MCF 10A (cell line): ENCODE measurements around the gene DCDC2. TPM values are rescaled to one million over a fixed set of nuclear protein-coding genes. Genes with fewer than 3 reads are reported as not detected.

Source experiments
- BruUV-seq: library from RNA; stranded (reverse); fragments of 400-500 nt; replicated peaks from 2 replicates; lab custom pipeline; 2021; lab: Mats Ljungman, UMichigan
- CTCF ChIA-PET: fragments of 300-600 bp; sonication (Branson Sonifier 250); formaldehyde crosslinking; extraction: SDS; loops from one replicate; lab custom pipeline; 2021; ENCODE audit warnings: antibody characterized with exemption, inconsistent platforms; lab: Yijun Ruan, JAX
- POLR2A ChIA-PET: fragments of 300-600, 350-650 bp; sonication (Branson Sonifier 250); formaldehyde crosslinking; extraction: SDS; loops from one replicate; lab custom pipeline; 2020; ENCODE audit warnings: antibody characterized with exemption, inconsistent platforms; lab: Yijun Ruan, JAX
- DNase-seq: peaks from one replicate; pipeline ENCODE4 v3.0.0-alpha.2; 2018; ENCODE audit not compliant: unreplicated experiment
- H3K27ac Mint-ChIP-seq: one replicate; pipeline ENCODE4 v1.8.0; 2022; ENCODE audit warnings: mild to moderate bottlenecking, low read depth, mixed read lengths; ENCODE audit not compliant: unreplicated experiment
- H3K27me3 Mint-ChIP-seq: one replicate; pipeline ENCODE4 v1.8.0; 2022; ENCODE audit warnings: mixed read lengths; ENCODE audit not compliant: insufficient read depth, unreplicated experiment
- H3K36me3 Mint-ChIP-seq: one replicate; pipeline ENCODE4 v1.8.0; 2022; ENCODE audit warnings: mild to moderate bottlenecking, moderate library complexity, mixed read lengths; ENCODE audit not compliant: insufficient read depth, unreplicated experiment
- H3K4me1 Mint-ChIP-seq: one replicate; pipeline ENCODE4 v1.8.0; 2022; ENCODE audit warnings: mixed read lengths; ENCODE audit not compliant: insufficient read depth, unreplicated experiment
- H3K4me3 Mint-ChIP-seq: one replicate; pipeline ENCODE4 v1.8.0; 2022; ENCODE audit warnings: mild to moderate bottlenecking, moderate library complexity, mixed read lengths; ENCODE audit not compliant: unreplicated experiment
- H3K9me3 Mint-ChIP-seq: one replicate; pipeline ENCODE4 v1.8.0; 2022; ENCODE audit warnings: mixed read lengths; ENCODE audit not compliant: unreplicated experiment
- intact Hi-C: fragments of 100-400 bp; cut with micrococcal nuclease; formaldehyde crosslinking; loops from 2 replicates; pipeline ENCODE4 v1.14.1; 2022
- total RNA-seq: library from RNA; stranded (reverse); gene quantifications from 2 replicates; pipeline ENCODE4 v1.2.3, GENCODE V29; 2022
- TF ChIP-seq, protein P1 (sequence below): fragments of 200-600 bp; IDR thresholded peaks from one replicate; pipeline ENCODE4 v1.8.0; 2022; ENCODE audit warnings: antibody characterized with exemption, mild to moderate bottlenecking; ENCODE audit not compliant: unreplicated experiment

DCDC2 gene
- total RNA-seq, 1 experiment from 2014 or later = not detected

DNA sequence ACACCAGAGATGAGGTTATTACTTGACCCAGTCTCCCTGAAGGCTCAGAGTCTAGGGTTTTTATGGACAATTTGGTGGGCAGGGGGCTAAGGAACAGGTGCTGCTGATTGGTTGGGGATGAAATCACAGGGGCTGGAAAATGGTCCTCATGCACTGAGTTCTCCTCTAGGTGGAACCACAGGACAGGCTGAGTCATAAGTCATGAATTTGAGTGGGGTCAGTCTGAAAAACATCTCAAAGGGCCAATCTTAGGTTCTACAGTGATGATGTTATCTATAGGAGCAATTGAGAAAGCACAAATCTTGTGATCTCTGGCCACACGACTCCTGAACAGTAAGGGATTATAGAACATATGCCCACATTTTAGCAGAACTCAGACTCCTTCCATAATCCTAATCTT, 39.0 kb upstream of the DCDC2 start:
- CTCF ChIA-PET = interaction anchor here (0.6 to 1.5 kb wide), 4 partner anchors 8 to 136 kb away, joined by 3 to 5 read pairs (median 3); no protein-coding TSS in a partner anchor
- no peak overlapping the region for H3K27ac Mint-ChIP-seq
- POLR2A ChIA-PET = interaction anchor here (0.6 kb wide), 1 partner anchor 169 kb away, joined by 5 read pairs; no protein-coding TSS in a partner anchor
- intact Hi-C loops = no loop called here
- H3K4me1 Mint-ChIP-seq = peaks cover 11% of the 10 kb centered on the region
- TF ChIP-seq, protein P1, sequence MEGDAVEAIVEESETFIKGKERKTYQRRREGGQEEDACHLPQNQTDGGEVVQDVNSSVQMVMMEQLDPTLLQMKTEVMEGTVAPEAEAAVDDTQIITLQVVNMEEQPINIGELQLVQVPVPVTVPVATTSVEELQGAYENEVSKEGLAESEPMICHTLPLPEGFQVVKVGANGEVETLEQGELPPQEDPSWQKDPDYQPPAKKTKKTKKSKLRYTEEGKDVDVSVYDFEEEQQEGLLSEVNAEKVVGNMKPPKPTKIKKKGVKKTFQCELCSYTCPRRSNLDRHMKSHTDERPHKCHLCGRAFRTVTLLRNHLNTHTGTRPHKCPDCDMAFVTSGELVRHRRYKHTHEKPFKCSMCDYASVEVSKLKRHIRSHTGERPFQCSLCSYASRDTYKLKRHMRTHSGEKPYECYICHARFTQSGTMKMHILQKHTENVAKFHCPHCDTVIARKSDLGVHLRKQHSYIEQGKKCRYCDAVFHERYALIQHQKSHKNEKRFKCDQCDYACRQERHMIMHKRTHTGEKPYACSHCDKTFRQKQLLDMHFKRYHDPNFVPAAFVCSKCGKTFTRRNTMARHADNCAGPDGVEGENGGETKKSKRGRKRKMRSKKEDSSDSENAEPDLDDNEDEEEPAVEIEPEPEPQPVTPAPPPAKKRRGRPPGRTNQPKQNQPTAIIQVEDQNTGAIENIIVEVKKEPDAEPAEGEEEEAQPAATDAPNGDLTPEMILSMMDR = no peak
- H3K9me3 Mint-ChIP-seq = no peaks in the 10 kb centered on the region
- no peaks in the 10 kb centered on the region for H3K36me3 Mint-ChIP-seq
- no TSS peak for BruUV-seq
- no peak overlapping the region for H3K4me3 Mint-ChIP-seq
- DNase-seq = no peak
- H3K27me3 Mint-ChIP-seq = no peaks in the 10 kb centered on the region

DNA sequence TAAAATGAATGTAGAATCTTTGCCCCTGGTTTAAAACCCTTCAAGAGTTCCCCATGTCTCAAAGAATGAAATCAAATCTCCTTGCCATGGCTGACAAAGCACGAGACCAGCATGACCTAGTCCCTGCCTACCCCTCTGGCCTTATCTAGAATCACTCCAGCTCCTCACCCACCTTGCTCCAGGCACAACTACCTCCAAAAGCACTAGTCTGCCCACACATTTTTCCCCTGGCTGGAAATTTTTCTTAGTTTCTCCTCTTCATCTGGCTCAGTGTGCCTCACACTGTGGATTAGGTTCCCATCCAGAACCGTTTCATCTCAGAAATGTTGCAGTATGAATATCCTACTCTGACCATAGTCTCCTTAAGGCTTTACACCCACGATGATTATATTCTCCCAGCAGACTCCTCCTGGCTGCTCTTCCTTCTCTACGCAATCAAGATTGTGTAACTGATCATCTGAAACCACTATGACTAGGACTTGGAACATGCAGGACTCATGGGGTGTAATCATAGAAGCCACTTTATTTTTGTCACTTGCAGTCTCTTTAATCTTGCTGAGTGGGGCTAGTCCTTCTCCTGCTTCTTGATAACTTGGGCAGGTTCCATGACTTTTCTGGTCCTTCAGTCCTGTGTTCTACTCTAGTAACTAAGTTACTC, 37.0 kb upstream of the DCDC2 start:
- Mint-ChIP-seq H3K4me3 (no peak overlapping the region), H3K27me3 (no peaks in the 10 kb centered on the region), H3K9me3 (no peaks in the 10 kb centered on the region), H3K4me1 (peaks cover 11% of the 10 kb centered on the region), H3K36me3 (no peaks in the 10 kb centered on the region), H3K27ac (peak overlapping the region; percentile 16)
- BruUV-seq = no TSS peak
- DNase-seq = peak; percentile 89
- ChIA-PET POLR2A (interaction anchor here (0.7 to 1.5 kb wide), 3 partner anchors 10 to 619 kb away, joined by 3 to 4 read pairs (median 3); no protein-coding TSS in a partner anchor), CTCF (interaction anchor here (1.0 to 1.5 kb wide), 2 partner anchors 111 to 114 kb away, joined by 3 to 4 read pairs; no protein-coding TSS in a partner anchor)
- intact Hi-C loops = no loop called here
- TF ChIP-seq, protein P1 = no peak

DNA sequence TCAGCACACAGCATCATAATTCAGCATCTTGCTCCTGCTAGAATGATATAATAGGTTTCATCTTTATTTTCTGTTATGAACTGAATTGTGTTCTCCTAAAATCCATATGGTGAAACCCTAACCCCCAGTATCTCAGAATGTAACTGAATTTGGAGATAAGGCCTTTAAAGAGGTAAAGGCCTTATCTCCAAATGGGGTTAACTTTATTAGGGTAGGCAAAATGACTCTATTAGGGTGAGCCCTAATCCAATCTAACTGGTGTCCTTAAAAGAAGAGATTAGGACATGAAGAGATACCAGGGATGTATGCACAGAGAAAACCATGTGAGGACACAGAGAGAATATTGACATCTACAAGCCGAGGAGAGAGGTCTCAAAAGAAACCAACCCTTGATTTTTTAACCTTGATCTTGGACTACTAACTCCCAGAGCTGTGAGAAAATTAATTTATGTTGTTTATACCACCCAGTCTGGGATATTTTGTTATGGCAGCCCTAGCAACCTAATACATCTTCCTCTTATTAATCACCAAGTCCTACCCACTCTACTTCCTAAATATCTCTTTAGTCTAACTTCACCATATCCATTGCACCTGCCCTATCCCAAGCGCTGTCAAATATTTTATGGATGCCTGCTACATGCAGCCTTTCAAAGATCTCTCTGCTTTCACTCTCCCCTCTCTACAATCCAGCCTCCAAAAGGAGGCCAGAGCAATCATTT, 36.4 kb upstream of the DCDC2 start:
- Mint-ChIP-seq H3K27me3 (no peaks in the 10 kb centered on the region), H3K4me3 (no peak overlapping the region), H3K9me3 (no peaks in the 10 kb centered on the region), H3K4me1 (peaks cover 11% of the 10 kb centered on the region), H3K27ac (peak overlapping the region; percentile 16), H3K36me3 (no peaks in the 10 kb centered on the region)
- ChIA-PET POLR2A (no interaction called here), CTCF (interaction anchor here (1.0 to 3.2 kb wide), 3 partner anchors 111 to 113 kb away, joined by 3 to 31 read pairs (median 4); no protein-coding TSS in a partner anchor)
- no peak for DNase-seq
- intact Hi-C loops = no loop called here
- no TSS peak for BruUV-seq
- TF ChIP-seq, protein P1 = no peak
